ENCODE measurements around the gene RASGRP3.

RASGRP3 gene

GRCh38 chr2:33522576-33522975 is 46.1 kb downstream of the RASGRP3 start:
- DNase-seq (ENCODE audit: low read depth, low spot score): no peak

DNA sequence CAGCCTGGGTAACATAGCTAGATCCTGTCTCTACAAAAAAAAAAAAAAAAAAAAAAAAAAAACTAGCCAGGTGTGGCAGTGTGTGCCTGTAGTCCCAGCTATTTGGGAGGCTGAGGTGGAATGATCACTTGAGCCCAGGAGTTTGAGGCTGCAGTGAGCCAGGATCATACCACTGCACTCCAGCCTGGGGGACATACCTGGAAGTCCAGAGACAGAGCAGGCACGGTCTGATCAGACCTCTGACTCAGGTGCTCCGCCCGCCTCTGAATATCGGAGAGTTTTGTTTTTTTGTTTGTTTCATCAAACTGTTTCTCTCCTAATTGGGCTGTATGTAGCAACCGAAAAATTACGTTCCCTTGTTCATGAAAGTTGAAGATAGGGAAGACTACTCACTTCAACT is 49.2 kb downstream of the RASGRP3 start:
- DNase-seq (ENCODE audit: low read depth, low spot score): no peak

DNA sequence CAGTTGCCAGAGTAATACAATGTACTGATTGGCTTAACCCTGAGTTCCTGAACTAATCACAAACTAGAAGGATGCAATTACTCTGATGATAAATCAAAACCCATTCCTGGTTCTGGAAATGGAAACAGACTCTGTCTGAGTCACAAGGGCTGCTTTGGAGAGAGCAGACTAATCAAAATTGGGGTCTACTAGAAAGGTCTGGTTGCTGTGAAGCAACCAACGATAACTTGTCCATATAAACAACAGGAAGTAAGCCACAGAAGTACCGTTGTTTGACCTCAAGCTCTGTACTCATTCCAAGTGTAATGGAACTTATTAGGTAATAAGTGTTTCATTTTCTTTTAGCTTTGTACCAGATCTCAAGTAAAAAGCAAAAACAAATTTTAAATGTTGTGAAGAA is 49.7 kb downstream of the RASGRP3 start:
- no peak for DNase-seq (ENCODE audit: low read depth, low spot score)

DNA sequence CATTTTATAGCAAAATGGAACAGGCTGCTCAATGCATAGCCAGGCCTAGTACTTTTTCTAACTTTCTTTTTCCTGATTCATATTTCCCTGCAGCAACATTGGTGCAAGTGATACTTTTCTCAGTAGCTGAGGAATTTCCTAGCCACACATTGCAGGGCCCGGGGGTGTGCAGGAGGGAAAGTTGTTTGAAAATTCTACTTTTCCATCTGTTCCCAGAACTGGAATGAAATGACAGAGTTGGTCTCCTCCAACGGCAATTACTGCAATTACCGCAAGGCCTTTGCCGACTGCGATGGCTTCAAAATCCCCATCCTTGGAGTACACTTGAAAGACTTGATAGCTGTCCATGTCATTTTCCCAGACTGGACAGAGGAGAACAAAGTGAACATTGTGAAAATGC is 50.5 kb downstream of the RASGRP3 start:
- DNase-seq (ENCODE audit: low read depth, low spot score): no peak

- no peak for DNase-seq (ENCODE audit: low read depth, low spot score)
Measured at GRCh38 chr2:33528441-33528950, 52.0 kb downstream of the RASGRP3 start.

DNA sequence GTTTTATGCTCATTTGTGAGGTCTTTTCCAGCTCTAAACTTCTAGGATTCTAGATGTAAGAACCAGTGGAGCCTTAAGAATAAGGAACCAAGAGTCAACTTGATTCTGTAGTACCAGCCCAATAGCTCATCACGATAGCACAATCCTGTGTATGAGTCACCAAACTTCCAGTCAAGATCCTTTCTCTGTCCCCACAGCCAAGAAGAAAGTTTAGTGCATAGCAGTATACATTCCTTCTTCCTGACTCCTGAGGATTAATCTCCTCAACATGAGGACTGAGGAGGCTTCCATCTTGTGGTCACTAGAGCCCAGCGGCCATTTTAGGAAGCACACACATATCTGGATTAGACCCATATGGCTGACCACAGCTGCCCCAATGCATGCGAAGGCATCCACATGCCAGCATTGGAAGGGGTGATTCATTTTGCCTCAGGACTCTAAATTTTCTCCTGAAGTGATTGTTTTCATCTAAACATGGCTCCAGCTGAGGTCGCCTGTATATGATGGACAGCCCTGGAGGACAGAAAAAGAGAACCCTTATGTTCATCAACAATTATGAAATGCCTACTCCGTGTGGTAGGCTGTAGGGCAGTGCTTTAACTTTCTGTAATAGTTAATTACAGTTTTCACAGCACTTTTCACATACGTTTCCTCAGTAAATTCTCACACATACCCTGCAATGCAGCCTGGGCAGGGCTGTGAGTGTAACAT is 53.5 kb downstream of the RASGRP3 start:
- no peak for DNase-seq (ENCODE audit: low read depth, low spot score)

DNA sequence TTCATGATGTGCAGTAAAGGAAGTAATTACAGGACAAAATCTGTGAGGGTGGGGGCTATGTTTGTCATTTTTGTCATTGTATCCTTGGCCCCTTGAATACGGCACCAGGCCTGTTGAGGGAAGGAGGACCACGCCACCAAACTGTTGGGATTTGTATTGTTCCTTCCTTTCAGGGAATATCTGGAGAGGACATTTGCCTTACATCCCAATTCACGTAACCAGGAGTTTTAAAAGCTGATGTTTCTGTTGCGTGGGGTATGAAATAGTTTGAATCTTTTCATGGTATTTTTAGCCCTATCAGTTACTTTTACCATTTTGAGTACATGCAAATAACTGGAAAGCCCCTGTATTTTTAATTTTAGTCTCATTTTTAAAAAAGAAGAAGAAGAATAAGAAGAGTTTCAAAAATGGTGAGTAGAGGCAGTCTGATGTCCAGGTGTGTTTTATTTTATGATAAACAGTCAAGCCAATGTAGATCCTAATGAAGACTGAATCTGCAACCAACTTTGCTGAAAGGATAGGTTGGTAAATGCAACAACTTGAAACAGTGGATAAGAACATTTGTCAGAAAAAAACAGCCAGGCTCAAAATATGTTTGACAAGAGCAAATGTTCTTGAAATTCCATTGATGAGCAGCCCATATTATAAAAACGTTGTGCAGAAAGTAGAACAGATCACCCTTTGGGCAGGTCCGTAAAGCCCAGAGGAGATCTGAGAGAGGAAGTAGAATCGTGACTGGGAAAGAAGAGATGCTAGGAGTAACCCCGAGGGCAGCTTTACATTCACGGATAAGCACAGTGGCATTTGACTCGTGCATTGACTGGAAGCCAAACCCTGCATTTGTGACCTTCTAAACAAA is 54.5 kb downstream of the RASGRP3 start:
- DNase-seq (ENCODE audit: low read depth, low spot score): no peak

- DNase-seq (ENCODE audit: low read depth, low spot score): no peak
Measured at GRCh38 chr2:33531549-33532059, 55.2 kb downstream of the RASGRP3 start.

DNA sequence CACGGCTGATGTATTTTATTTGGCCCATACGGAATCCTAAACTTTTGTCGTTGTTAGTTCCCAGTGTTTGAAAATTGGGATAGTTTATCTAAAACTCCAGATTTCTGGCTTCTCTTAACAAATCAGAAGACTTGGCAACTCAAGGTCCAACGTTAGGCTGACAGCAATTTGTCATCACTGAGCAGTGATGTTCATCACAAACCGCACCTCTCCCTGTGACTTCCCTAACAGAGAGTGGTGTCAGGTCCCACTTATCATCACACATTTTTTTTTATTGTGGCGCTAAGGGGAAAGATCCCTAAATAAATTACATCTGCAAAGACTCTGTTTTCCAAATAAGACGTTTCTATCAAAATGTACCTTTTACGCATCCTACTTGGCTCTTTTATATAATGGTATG is 55.7 kb downstream of the RASGRP3 start:
- no peak for DNase-seq (ENCODE audit: low read depth, low spot score)

DNA sequence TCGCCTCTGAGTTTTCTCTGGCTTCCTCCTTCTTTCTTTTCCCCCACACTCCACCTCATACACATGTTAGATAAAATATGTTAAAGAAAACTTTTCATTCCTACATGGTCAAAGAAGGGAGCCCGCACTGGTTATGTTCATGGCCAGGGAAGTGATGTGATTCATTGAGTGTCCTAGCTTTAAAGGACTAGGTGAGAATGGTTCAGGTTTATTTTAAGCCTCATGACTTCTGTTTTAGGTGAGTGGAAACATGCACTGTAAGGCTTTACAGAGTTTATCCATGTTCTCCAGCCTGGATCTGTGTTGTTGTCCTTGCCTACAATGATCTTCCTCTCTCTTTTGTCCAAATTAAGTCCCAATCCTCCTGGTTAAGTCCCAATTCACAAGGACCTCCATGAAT is 56.5 kb downstream of the RASGRP3 start:
- no peak for DNase-seq (ENCODE audit: low read depth, low spot score)

DNA sequence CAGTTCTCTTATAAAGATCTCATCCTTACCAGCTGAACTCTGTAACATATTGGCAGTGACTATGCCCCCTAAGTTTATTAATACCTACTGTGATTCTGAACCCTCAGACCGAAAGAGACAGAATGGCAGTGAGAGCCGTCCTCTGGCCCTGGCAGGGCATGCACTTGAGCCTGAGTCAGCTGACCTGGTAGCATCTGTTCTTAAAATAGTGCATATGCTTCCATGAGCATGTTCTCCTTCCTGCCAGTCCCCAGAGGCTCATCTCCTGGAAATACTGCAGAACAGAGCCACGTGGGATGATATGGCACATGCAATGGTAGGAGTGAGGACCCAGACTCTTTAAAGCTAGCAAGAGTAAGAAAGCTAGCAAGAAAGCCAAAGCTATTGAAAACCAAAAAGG is 59.0 kb downstream of the RASGRP3 start:
- no peak for DNase-seq (ENCODE audit: low read depth, low spot score)

DNA sequence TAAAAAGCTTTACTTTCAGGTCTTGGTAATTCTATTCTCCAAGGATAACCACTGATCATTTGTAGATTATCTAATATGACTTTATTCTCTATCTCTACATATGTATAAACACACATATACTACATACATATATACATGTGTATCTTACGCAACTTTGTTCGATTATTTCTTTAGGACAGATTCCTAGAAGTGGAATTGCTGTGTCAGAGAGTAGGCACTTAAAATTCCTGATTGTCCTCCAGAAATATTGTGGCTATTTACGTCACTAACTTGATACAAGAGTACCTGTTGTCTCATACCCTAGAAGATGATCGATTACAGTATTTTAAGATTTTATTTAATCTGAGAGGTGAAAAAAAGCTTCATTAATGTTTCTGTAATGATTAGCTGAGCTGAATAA is 64.8 kb downstream of the RASGRP3 start:
- DNase-seq (ENCODE audit: low read depth, low spot score): no peak

DNA sequence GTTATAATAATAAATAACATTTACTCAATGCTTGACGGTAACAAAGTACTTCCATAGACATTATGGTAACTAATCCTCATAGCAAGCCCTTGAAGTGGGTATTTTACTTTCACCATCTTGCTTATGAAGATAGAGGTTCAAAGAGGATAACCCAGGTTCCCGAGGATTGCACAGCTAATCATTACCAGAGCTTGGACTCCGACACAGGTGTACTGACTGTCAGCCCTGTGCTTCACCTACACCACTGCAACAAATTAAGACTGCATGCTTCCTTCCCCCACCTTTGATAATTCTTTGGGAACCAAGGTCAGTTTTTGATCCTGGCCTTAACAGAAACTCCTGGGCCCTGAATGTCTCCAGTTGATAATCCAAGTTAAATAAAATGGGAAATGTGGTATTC is 73.8 kb downstream of the RASGRP3 start:
- no peak for DNase-seq (ENCODE audit: low read depth, low spot score)

DNA sequence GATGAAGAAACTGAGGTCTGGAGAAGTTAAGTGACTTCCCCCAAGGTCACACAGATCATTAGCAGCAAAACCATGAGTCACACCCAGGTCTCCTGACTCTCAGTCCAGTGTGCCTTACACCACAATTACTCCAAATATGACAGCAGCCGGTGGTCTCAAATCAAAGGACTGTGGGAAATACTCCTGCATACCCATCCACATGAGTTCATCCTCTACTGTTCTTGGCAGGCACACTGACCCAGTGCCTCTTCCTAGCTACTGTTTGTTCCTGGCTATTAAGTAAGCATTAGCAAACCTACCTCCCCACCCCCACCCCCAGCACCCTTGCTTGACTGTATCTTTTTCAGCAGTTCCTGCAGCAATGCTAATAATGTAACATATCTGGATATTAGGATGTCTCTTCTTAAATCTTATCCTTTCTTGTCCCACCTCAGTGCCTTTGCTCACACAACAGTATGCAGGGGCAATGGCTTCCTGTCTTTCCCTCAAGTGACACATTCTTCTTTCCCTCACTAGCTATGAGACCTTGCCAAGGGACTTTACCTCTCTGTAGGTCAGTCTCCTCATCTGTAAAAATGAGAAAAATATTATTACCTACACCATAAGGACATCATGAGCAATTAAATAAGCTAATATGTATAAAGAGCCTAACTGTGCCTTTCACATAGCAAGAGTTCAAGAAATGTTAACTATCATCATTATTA is 76.5 kb downstream of the RASGRP3 start:
- DNase-seq (ENCODE audit: low read depth, low spot score): no peak

GRCh38 chr2:33555681-33556080 is 79.2 kb downstream of the RASGRP3 start:
- DNase-seq (ENCODE audit: low read depth, low spot score): no peak

- DNase-seq (ENCODE audit: low read depth, low spot score): no peak
Measured at GRCh38 chr2:33559328-33559727, 82.9 kb downstream of the RASGRP3 start.

DNA sequence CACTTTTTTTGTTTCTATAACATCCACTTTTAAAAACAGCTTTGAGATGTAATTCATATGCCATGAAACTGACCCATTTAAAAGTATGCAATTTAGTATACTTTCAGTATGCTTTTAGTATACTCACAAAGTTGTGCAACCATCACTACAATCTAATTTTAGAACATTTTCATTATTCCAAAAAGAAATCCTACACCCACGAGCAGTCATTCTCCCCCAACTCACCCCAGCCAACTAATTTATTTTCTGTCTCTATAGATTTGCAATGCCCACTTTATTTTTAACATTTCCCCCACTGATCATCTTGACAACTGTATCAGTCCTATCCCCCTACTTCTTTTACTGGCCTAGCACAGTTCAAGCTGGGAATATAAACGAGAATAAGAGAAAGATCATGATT is 83.6 kb downstream of the RASGRP3 start:
- DNase-seq (ENCODE audit: low read depth, low spot score): no peak

DNA sequence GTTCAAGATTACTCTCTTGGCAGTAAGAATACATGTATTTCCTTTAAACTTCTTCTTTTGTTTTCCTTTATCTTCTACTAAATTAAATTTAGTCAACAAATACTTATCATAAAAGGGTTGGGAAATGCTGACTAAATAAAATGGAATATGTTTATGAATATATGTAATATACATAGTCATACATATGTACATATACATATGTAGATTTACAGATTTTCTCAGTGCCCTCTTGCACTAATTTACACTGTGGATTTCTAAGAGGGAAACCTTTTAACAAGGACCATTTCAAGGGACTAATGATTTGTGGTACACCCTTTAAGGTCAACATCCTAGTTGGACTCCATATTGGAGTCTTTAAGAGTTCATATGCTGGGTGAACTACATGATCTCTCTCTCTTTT is 85.4 kb downstream of the RASGRP3 start:
- DNase-seq (ENCODE audit: low read depth, low spot score): no peak

- DNase-seq (ENCODE audit: low read depth, low spot score): no peak
Measured at GRCh38 chr2:33570681-33571080, 94.2 kb downstream of the RASGRP3 start.

- DNase-seq (ENCODE audit: low read depth, low spot score): no peak
Measured at GRCh38 chr2:33573657-33574056, 97.2 kb downstream of the RASGRP3 start.

- DNase-seq (ENCODE audit: low read depth, low spot score): no peak
Measured at GRCh38 chr2:33577084-33577483, 100.6 kb downstream of the RASGRP3 start.

DNA sequence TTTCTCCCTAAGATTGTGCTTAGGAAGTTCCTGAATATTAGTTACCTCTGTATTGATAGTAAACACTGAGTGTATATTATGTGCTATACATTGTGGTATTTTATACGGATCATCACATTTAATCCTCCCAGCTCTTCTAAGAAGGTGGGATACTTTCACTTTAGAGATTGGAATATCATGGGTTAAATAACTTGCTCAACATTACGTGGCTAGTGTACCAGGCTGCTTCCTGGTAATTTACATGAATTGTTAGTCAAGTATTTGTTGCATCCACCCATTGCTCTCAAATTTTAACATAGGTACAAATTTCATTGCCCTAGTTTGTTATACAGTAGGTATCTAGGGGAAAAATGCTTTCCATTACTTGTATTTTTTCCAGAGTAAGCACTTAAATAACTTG is 101.2 kb downstream of the RASGRP3 start:
- no peak for DNase-seq (ENCODE audit: low read depth, low spot score)

Measured in activated naive CD8-positive, alpha-beta T cell treated with anti-CD3 and anti-CD28 coated beads, Interleukin-2, amount 50 U/mL, for 16 hours (primary cell).